Gastrocnemius medialis (tissue), 4 donors: ENCODE data around the gene CD72. TPM values are rescaled to one million over a fixed set of nuclear protein-coding genes. Genes with fewer than 3 reads are reported as not detected.

ENCODE experiments used
- ATAC-seq, 2 donors: fragments of 150-250 bp; one replicate each; pipeline ENCODE4 v1.9.1; 2016
- DNase-seq, 2 donors: peaks; one replicate each; pipeline ENCODE4 v3.0.0-alpha.2; 2019
- H3K27ac ChIP-seq, 4 donors: fragments of 200-600 bp; sonication (generic); 1 replicate in 1 of 4; 2 replicates in 3 of 4; pipeline ENCODE4 v1.5.1; 2016 to 2018; ENCODE audit warnings: mild to moderate bottlenecking in 2 of 4, moderate library complexity in 1 of 4
- H3K27me3 ChIP-seq, 3 donors: fragments of 200-600 bp; sonication (generic) in 2 of 3; 1 replicate in 1 of 3; 2 replicates in 2 of 3; pipeline versions ENCODE4 v1.5.1 to v1.6.0; 2016 to 2019; ENCODE audit warnings: mild to moderate bottlenecking in 1 of 3, moderate library complexity in 1 of 3
- H3K36me3 ChIP-seq, 2 donors: fragments of 200-600 bp; sonication (generic) in 1 of 2; one replicate each; pipeline ENCODE4 v1.5.1; 2017 to 2018
- H3K4me1 ChIP-seq, 2 donors: fragments of 200-600 bp; sonication (generic) in 1 of 2; one replicate each; pipeline ENCODE4 v1.5.1; 2016 to 2017; ENCODE audit warnings: mild to moderate bottlenecking in 2 of 2
- H3K4me3 ChIP-seq, 4 donors: fragments of 200-600 bp; sonication (generic) in 3 of 4; 1 replicate in 1 of 4; 2 replicates in 3 of 4; pipeline ENCODE4 v1.5.1; 2016 to 2019; ENCODE audit warnings: mild to moderate bottlenecking in 2 of 4
- H3K9me3 ChIP-seq, 3 donors: fragments of 200-600 bp; sonication (generic) in 2 of 3; 1 replicate in 1 of 3; 2 replicates in 2 of 3; pipeline ENCODE4 v1.5.1; 2016 to 2019
- POLR2A ChIP-seq, 2 donors: fragments of 450-650 bp; IDR thresholded peaks; one replicate each; pipeline ENCODE4 v1.6.1; 2017; ENCODE audit warnings: antibody characterized with exemption in 2 of 2, mild to moderate bottlenecking in 2 of 2, moderate library complexity in 2 of 2
- in situ Hi-C, 4 donors: fragments of 200-750 bp; cut with MboI; loops; one replicate each; pipeline versions ENCODE4 v1.15.0 to v1.8.0; 2017; ENCODE audit warnings: low sequenced_read_pairs in 4 of 4
- intact Hi-C: fragments of 100-400 bp; cut with DNase I; formaldehyde crosslinking; loops from one replicate; pipeline ENCODE4 v1.15.1; 2023; ENCODE audit warnings: low total_unique reads
- total RNA-seq, 4 donors: library from RNA; depleted of rRNA; stranded (reverse); fragments of >200 nt; gene quantifications; one replicate each; pipeline versions ENCODE4 v1.1.0 to v1.2.3, GENCODE V29; 2016
- TF ChIP-seq, protein P1 (sequence below), 5 experiments: fragments of 450-650 bp in 3 of 5; fragments of 200-600 bp in 2 of 5; sonication (generic) in 2 of 5; IDR thresholded peaks in 4 of 5; conservative IDR thresholded peaks in 1 of 5; 1 replicate in 4 of 5; 2 replicates in 1 of 5; pipeline ENCODE4 v1.5.1; 2016 to 2019; ENCODE audit warnings: antibody characterized with exemption in 5 of 5, mild to moderate bottlenecking in 3 of 5, moderate library complexity in 3 of 5

CD72 gene
- total RNA-seq, 4 donors from 2014 or later = 0.40 to 18.3 (median 0.68) TPM

DNA sequence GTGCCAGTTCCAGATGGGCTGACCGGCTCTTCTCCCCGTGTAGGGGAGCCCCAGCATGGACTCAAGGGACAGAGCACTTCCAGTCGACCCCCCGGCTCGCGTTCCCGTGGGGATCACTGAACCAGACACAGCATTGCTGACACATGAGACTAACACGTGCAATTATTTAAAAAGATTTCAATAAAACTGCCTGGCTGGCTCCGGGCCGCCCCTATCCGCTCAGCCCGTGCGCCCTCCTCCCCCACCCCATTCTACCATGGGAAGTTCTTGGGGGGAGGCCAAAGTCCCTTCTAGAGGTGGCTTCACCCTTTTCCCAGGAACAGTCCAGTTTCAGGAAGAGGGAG lies 8.4 kb downstream of the CD72 start:
- no peak for ATAC-seq
- intact Hi-C loops (no loop called here), in situ Hi-C loops (no loop called here)
- no peak for TF ChIP-seq POLR2A (IDR thresholded peaks at IDR 0.05)
- TF ChIP-seq, protein P1, sequence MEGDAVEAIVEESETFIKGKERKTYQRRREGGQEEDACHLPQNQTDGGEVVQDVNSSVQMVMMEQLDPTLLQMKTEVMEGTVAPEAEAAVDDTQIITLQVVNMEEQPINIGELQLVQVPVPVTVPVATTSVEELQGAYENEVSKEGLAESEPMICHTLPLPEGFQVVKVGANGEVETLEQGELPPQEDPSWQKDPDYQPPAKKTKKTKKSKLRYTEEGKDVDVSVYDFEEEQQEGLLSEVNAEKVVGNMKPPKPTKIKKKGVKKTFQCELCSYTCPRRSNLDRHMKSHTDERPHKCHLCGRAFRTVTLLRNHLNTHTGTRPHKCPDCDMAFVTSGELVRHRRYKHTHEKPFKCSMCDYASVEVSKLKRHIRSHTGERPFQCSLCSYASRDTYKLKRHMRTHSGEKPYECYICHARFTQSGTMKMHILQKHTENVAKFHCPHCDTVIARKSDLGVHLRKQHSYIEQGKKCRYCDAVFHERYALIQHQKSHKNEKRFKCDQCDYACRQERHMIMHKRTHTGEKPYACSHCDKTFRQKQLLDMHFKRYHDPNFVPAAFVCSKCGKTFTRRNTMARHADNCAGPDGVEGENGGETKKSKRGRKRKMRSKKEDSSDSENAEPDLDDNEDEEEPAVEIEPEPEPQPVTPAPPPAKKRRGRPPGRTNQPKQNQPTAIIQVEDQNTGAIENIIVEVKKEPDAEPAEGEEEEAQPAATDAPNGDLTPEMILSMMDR (IDR thresholded peaks at IDR 0.05 in 4 of 5, conservative IDR thresholded peaks at IDR 0.05 in 1 of 5) = no peak
- Histone ChIP-seq H3K27ac (peak overlapping the region; percentile 63 to 81 (median 70)), H3K4me3 (no peak overlapping the region), H3K36me3 (peaks cover 0 to 9% of the 10 kb centered on the region in 2 donors), H3K27me3 (no peaks in the 10 kb centered on the region), H3K4me1 (peaks cover 21 to 26% of the 10 kb centered on the region in 2 donors), H3K9me3 (no peaks in the 10 kb centered on the region)
- no peak for DNase-seq

- in situ Hi-C loops = no loop called here
- DNase-seq = peak; percentile 48 to 83
- Histone ChIP-seq H3K27ac (peak overlapping the region; percentile 63 to 81 (median 70)), H3K4me1 (peaks cover 21 to 29% of the 10 kb centered on the region in 2 donors), H3K27me3 (no peaks in the 10 kb centered on the region), H3K36me3 (peaks cover 0 to 9% of the 10 kb centered on the region in 2 donors), H3K4me3 (no peak overlapping the region), H3K9me3 (no peaks in the 10 kb centered on the region)
- peak in 1 of 2 donors; percentile 46 for ATAC-seq
- TF ChIP-seq POLR2A (IDR thresholded peaks at IDR 0.05) = no peak
- TF ChIP-seq, protein P1 (IDR thresholded peaks at IDR 0.05 in 4 of 5, conservative IDR thresholded peaks at IDR 0.05 in 1 of 5) = no peak
- intact Hi-C loops = no loop called here
Observed at GRCh38 chr9:35609001-35609819, 9.0 kb downstream of the CD72 start.

DNA sequence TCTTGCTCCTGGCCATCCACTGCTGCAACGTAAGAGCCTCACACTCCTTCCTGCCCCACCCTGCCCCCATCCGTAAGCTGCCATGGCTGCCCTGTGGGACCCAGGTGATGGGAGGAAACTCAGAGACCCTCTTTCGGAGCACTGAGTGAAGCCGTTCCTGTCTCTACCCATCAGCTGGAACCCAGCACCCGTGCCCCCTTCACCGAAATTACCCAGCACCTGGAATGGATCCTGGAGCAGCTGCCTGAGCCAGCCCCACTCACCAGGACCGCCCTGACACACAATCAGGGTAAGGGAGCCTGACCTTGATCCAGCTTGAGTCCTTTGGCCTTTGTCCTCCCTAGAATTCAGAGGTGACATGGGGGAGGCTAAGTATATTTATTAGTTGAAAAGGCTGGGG lies 10.0 kb downstream of the CD72 start:
- DNase-seq (no peak), ATAC-seq (no peak)
- peaks cover 0 to 9% of the 10 kb centered on the region in 2 donors for H3K36me3 ChIP-seq
- no peak overlapping the region for H3K27ac ChIP-seq
- in situ Hi-C loops (no loop called here), intact Hi-C loops (no loop called here)
- H3K9me3 ChIP-seq = no peaks in the 10 kb centered on the region
- no peak overlapping the region for H3K4me3 ChIP-seq
- peaks cover 24 to 30% of the 10 kb centered on the region in 2 donors for H3K4me1 ChIP-seq
- no peaks in the 10 kb centered on the region for H3K27me3 ChIP-seq
- TF ChIP-seq, protein P1 (IDR thresholded peaks at IDR 0.05 in 4 of 5, conservative IDR thresholded peaks at IDR 0.05 in 1 of 5) = no peak
- TF ChIP-seq POLR2A (IDR thresholded peaks at IDR 0.05) = no peak

DNA sequence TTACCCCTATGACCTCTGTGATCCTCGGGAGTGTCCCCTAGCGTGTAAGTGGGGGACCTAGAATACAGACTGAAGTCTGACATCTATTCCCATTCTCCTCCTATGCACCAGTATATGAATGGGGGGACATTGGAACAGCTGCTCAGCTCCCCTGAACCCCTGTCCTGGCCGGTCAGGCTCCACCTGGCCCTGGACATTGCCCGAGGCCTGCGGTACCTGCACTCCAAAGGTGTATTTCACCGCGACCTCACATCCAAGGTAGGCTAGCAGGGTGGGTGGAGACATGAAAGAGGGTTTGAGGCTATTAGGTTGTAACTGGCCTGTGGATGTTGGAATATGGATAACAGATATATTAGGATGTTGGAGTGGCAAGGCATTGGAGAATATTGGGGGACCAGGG lies 11.5 kb downstream of the CD72 start:
- TF ChIP-seq, protein P1 (IDR thresholded peaks at IDR 0.05 in 4 of 5, conservative IDR thresholded peaks at IDR 0.05 in 1 of 5) = no peak
- no peak for TF ChIP-seq POLR2A (IDR thresholded peaks at IDR 0.05)
- Histone ChIP-seq H3K4me3 (peak overlapping the region in 1 of 4 donors; percentile 73), H3K4me1 (peaks cover 32 to 36% of the 10 kb centered on the region in 2 donors), H3K27ac (peak overlapping the region in 2 of 4 donors; percentile 15 to 93), H3K27me3 (no peaks in the 10 kb centered on the region), H3K9me3 (no peaks in the 10 kb centered on the region), H3K36me3 (peaks cover 0 to 9% of the 10 kb centered on the region in 2 donors)
- ATAC-seq (no peak), DNase-seq (no peak)
- in situ Hi-C loops = no loop called here
- intact Hi-C loops = no loop called here
